GM06990 (cell line): ENCODE results near the gene KCNC1.

Source experiments
- DNase-seq: peaks from one replicate; pipeline ENCODE4 v3.0.0-alpha.2; 2011; ENCODE audit not compliant: insufficient read length; ENCODE audit errors: extremely low read depth
- H3K27me3 ChIP-seq: replicated peaks from 2 replicates; pipeline ENCODE4 v1.6.0; 2011; ENCODE audit warnings: low read length; ENCODE audit not compliant: control insufficient read depth, insufficient read depth
- H3K36me3 ChIP-seq: 2 replicates; pipeline ENCODE4 v1.5.1; 2011; ENCODE audit warnings: low read length; ENCODE audit not compliant: control insufficient read depth, insufficient read depth
- H3K4me3 ChIP-seq: replicated peaks from 2 replicates; pipeline ENCODE4 v1.5.1; 2011; ENCODE audit warnings: low read depth, mild to moderate bottlenecking, control low read depth, low read length
- CTCF ChIP-seq: IDR thresholded peaks from 2 replicates; pipeline ENCODE4 v1.5.1; 2011; ENCODE audit warnings: low read length, control low read depth, mild to moderate bottlenecking, inconsistent platforms; ENCODE audit not compliant: insufficient read depth, poor library complexity, severe bottlenecking

Gene KCNC1

DNA sequence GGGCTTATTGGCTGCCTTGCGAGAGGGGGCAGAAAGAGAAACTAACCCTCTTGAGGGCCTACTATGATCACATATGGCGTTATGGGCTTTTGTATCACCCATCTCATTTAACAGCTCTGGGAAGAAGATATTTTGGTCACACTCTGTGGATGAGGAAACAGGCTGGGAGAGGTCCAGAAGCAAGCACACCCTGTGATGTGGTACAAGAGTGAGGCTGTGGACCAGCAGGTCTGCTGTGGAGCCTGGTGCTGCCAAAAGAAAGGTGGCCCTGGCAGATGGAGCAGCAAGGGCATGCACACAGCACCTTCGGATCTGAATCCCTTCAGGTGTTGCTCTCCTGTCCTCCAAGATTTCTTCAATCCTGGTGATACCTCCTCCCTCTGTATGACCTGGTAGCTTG, 64.1 kb downstream of the KCNC1 start:
- no peak for TF ChIP-seq CTCF
- H3K27me3 ChIP-seq, result no peaks in the 10 kb centered on the region
- H3K36me3 ChIP-seq, result no peaks in the 10 kb centered on the region
- H3K4me3 ChIP-seq, result no peak overlapping the region
- DNase-seq, result no peak

- Histone ChIP-seq H3K4me3 (no peak overlapping the region), H3K27me3 (no peaks in the 10 kb centered on the region), H3K36me3 (no peaks in the 10 kb centered on the region)
- DNase-seq, result no peak
- TF ChIP-seq CTCF, result no peak
Measured at GRCh38 chr11:17799147-17799546, 64.6 kb downstream of the KCNC1 start.

DNA sequence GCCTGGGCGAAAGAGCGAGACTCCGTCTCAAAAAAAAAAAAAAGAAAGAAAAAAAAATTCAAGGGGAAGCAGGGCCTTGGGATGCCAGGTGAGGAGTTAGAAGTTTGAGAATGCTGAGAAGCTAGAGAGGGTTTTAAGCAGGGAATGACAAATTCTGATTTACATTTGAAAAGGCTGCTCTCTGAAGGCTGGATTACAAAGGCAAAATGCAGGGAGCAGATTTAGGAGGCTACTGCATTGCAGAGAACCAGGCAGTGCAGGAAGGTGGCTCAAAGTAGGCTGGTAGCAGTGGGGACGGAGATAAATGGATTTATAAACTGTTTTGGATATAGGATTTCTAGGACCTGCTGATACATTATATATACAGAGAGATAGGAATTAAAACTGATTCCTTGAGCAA, 66.6 kb downstream of the KCNC1 start:
- TF ChIP-seq CTCF, result no peak
- Histone ChIP-seq H3K4me3 (no peak overlapping the region), H3K27me3 (no peaks in the 10 kb centered on the region), H3K36me3 (no peaks in the 10 kb centered on the region)
- no peak for DNase-seq

GRCh38 chr11:17802491-17802890, 67.9 kb downstream of the KCNC1 start:
- DNase-seq, result no peak
- no peak for TF ChIP-seq CTCF
- Histone ChIP-seq H3K27me3 (no peaks in the 10 kb centered on the region), H3K4me3 (no peak overlapping the region), H3K36me3 (no peaks in the 10 kb centered on the region)

DNA sequence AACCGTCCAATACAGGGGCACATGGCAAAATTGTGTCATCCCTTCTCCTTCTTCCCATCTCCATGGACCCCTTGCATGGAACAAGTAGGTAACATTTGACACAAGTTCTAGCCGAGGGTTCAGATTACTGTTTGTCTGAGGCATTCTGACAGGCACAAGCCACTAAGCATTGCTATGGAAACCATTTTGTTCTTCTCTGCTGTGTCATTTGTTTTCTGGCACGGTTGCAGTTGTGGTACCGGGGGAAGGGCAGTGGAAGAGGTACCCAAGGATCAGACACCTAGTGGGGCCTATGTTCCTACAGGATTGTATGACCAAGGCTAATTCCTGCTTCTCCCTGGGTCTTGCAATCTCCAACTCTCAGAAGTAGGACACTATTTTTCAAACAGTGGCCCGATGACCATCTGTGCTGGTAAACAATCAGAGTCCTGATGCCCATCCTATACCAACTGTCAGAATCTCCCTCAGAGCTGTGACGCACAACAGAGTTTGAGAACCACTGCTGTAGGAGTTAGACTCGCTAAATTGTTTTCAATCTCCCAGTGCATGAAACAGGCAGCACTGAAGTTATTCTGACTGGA, 69.3 kb downstream of the KCNC1 start:
- no peak overlapping the region for H3K4me3 ChIP-seq
- TF ChIP-seq CTCF, result no peak
- no peak for DNase-seq

GRCh38 chr11:17805043-17805442, 70.5 kb downstream of the KCNC1 start:
- no peak overlapping the region for H3K4me3 ChIP-seq
- H3K27me3 ChIP-seq, result no peaks in the 10 kb centered on the region
- H3K36me3 ChIP-seq, result no peaks in the 10 kb centered on the region
- DNase-seq, result no peak
- no peak for TF ChIP-seq CTCF

More for the DNA sequence above, 69.3 kb downstream of the KCNC1 start:
- no peaks in the 10 kb centered on the region for H3K27me3 ChIP-seq
- no peaks in the 10 kb centered on the region for H3K36me3 ChIP-seq
